Measurements from ENCODE around the gene HPCA.

DNA sequence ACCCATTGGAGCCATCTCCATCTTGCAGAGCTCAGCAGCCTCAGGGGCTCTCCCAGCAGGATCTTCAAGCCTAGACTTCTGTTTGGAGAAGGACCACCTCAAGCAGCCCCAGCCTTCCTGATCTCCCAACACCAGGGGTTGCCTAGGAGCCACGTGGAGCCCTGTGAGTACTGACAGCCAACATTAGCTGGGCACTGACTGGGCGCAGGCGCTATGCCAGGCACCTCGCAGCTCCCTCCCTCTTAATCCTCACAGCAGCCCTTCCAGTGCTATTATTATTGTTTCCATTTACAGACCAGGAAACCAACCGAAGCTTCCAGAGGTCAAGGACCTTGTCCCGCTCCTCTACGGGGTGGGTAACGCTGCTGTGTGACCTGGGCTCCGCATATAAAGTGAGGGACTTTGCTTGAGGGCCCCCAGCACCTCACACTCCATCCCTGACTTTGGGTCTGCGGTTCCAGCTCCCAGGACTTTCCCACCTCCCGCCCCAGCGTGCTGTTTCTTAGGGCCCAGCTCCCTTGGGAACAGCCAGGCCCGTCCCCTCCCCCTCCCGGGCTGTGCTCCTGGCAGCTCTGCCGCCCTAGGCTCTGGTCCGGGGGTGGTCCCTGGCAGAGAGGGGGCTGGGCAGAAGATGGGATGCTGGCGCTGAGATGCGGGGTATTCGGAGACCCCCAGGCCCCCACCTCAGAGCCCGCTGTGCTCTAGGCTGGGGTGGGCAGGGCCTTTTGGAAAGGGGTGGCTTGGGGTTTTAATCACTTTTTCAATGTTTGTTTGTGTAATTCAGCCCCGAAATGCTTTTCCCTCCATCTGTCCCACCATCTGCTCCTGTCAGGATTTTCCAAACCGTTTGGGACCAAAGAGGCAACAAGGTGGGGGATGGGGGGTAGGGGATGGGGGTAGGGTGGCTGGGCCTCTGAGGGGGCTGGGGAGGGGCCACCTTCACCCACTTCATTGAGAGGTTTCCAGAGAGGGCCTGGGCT lies 4.1 kb upstream of the HPCA start:
- TF ChIP-seq, protein P1, sequence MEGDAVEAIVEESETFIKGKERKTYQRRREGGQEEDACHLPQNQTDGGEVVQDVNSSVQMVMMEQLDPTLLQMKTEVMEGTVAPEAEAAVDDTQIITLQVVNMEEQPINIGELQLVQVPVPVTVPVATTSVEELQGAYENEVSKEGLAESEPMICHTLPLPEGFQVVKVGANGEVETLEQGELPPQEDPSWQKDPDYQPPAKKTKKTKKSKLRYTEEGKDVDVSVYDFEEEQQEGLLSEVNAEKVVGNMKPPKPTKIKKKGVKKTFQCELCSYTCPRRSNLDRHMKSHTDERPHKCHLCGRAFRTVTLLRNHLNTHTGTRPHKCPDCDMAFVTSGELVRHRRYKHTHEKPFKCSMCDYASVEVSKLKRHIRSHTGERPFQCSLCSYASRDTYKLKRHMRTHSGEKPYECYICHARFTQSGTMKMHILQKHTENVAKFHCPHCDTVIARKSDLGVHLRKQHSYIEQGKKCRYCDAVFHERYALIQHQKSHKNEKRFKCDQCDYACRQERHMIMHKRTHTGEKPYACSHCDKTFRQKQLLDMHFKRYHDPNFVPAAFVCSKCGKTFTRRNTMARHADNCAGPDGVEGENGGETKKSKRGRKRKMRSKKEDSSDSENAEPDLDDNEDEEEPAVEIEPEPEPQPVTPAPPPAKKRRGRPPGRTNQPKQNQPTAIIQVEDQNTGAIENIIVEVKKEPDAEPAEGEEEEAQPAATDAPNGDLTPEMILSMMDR (IDR thresholded peaks at IDR 0.05; ENCODE audit: extremely low read depth in 1 of 2, insufficient read depth in 1 of 2, low read depth in 1 of 2, low read length in 2 of 2): no peak
- TF ChIP-seq JUN (IDR thresholded peaks at IDR 0.05; ENCODE audit: borderline replicate concordance, insufficient read depth, insufficient read length, low read depth): no peak
- TF ChIP-seq MYC (IDR thresholded peaks at IDR 0.05; ENCODE audit: low read depth, low read length): no peak
- TF ChIP-seq POLR2A (IDR thresholded peaks at IDR 0.05; ENCODE audit: low read depth, low read length): no peak
- TF ChIP-seq POLR2AphosphoS5 (IDR thresholded peaks at IDR 0.05; ENCODE audit: insufficient read depth, low read depth, low read length): no peak
- TF ChIP-seq GATA2 (IDR thresholded peaks at IDR 0.05; ENCODE audit: insufficient read depth, insufficient read length, low read depth, low read length): no peak
- TF ChIP-seq EZH2 (IDR thresholded peaks at IDR 0.05; ENCODE audit: borderline replicate concordance, low read depth, low read length, severe bottlenecking): no peak

Measured in endothelial cell of umbilical vein (primary cell).